Astrocyte (in vitro differentiated cells and primary cell): ENCODE data around the gene EIF2S2. TPM values are rescaled to one million over a fixed set of nuclear protein-coding genes. Genes with fewer than 3 reads are reported as not detected.
"Not testable (repeated sequence)": the region's sequence is repeated elsewhere in the genome, so short reads cannot be mapped to it uniquely, and the experiment has no call there.

ENCODE experiments used
- DNase-seq: peaks from one replicate; pipeline ENCODE4 v3.0.0-alpha.2; 2010; ENCODE audit warnings: low read depth
- FAIRE-seq: peaks from 2 replicates; lab custom pipeline; 2011; peaks lifted over from hg19 to GRCh38; lab: Jason Lieb, UNC
- H2AFZ ChIP-seq: 2 replicates; pipeline ENCODE4 v1.6.0; 2012; ENCODE audit warnings: low read depth, low read length, inconsistent platforms
- H3K27ac ChIP-seq: 2 replicates; pipeline ENCODE4 v1.5.1; 2011; ENCODE audit warnings: low read depth, low read length, inconsistent platforms
- H3K27me3 ChIP-seq: 2 replicates; pipeline ENCODE4 v1.6.0; 2011; ENCODE audit warnings: low read length, inconsistent platforms; ENCODE audit not compliant: insufficient read depth
- H3K36me3 ChIP-seq: 2 replicates; pipeline ENCODE4 v1.5.1; 2011; ENCODE audit warnings: low read length, inconsistent platforms; ENCODE audit not compliant: insufficient read depth
- H3K4me1 ChIP-seq: 2 replicates; pipeline ENCODE4 v1.5.1; 2011; ENCODE audit warnings: low read length, inconsistent platforms; ENCODE audit not compliant: insufficient read depth
- H3K4me2 ChIP-seq: 2 replicates; pipeline ENCODE4 v1.6.0; 2012; ENCODE audit warnings: low read length, inconsistent platforms
- H3K4me3 ChIP-seq: 2 replicates; pipeline ENCODE4 v1.5.1; 2011; ENCODE audit warnings: low read depth, mild to moderate bottlenecking, low read length, inconsistent platforms; ENCODE audit not compliant: insufficient read depth
- H3K79me2 ChIP-seq: 2 replicates; pipeline ENCODE4 v1.6.0; 2012; ENCODE audit warnings: mild to moderate bottlenecking, low read length, inconsistent platforms; ENCODE audit not compliant: insufficient read depth
- H3K9ac ChIP-seq: 2 replicates; pipeline ENCODE4 v1.6.0; 2012; ENCODE audit warnings: mild to moderate bottlenecking, low read length, inconsistent platforms
- H3K9me3 ChIP-seq: 2 replicates; pipeline ENCODE4 v1.5.1; 2012; ENCODE audit warnings: low read depth, mild to moderate bottlenecking, low read length, inconsistent platforms; ENCODE audit not compliant: insufficient read depth
- H4K20me1 ChIP-seq: 2 replicates; pipeline ENCODE4 v1.6.0; 2012; ENCODE audit warnings: low read length, inconsistent platforms; ENCODE audit not compliant: insufficient read depth
- H3K27ac Mint-ChIP-seq: one replicate; pipeline ENCODE4 v1.8.0; 2021; ENCODE audit warnings: mild to moderate bottlenecking, mixed read lengths; ENCODE audit not compliant: unreplicated experiment
- H3K27me3 Mint-ChIP-seq: one replicate; pipeline ENCODE4 v1.8.0; 2021; ENCODE audit warnings: low read depth, mixed read lengths; ENCODE audit not compliant: unreplicated experiment
- H3K36me3 Mint-ChIP-seq: one replicate; pipeline ENCODE4 v1.8.0; 2021; ENCODE audit warnings: low read depth, mixed read lengths; ENCODE audit not compliant: unreplicated experiment
- H3K4me1 Mint-ChIP-seq: one replicate; pipeline ENCODE4 v1.8.0; 2021; ENCODE audit warnings: low read depth, mixed read lengths; ENCODE audit not compliant: unreplicated experiment
- H3K4me3 Mint-ChIP-seq: one replicate; pipeline ENCODE4 v1.8.0; 2021; ENCODE audit warnings: mild to moderate bottlenecking, moderate library complexity, mixed read lengths; ENCODE audit not compliant: unreplicated experiment
- H3K9me3 Mint-ChIP-seq: one replicate; pipeline ENCODE4 v1.8.0; 2021; ENCODE audit warnings: mild to moderate bottlenecking, mixed read lengths; ENCODE audit not compliant: unreplicated experiment
- EZH2 ChIP-seq: IDR thresholded peaks from 2 replicates; pipeline ENCODE4 v1.6.1; 2012; ENCODE audit warnings: mild to moderate bottlenecking, low read length, inconsistent platforms; ENCODE audit not compliant: insufficient read depth
- total RNA-seq: library from RNA; stranded (reverse); gene quantifications from 2 replicates; pipeline ENCODE4 v1.2.1, GENCODE V29; 2021
- TF ChIP-seq, protein P1 (sequence below): IDR thresholded peaks from 2 replicates; pipeline ENCODE4 v1.5.1; 2011; ENCODE audit warnings: low read depth, mild to moderate bottlenecking, inconsistent platforms, low read length, moderate library complexity; ENCODE audit not compliant: insufficient read depth

The EIF2S2 gene
- total RNA-seq, 1 donor from 2014 or later: 122 TPM

DNA sequence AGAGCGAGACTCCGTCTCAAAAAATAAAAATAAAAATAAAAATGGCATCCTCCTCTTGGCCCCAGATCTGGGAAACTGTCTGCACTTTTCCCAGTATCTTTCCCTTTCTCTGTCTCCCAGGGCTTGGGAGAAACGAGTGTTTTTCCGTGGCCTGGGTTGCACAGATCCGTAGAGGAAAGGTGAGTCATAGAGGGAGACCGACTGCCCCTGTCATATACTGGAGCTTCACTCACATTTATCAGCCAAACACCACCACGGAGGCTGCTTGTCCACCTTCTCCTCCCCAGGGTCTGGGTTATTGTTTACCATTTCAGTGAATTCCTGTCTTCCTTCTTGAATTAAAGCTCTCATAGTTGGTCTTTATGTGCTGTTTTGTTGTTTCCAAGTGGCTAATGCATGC lies 31.9 kb upstream of the EIF2S2 start:
- Histone ChIP-seq H3K27me3 (peaks cover 4% of the 10 kb centered on the region), H3K4me2 (no peak overlapping the region), H4K20me1 (no peaks in the 10 kb centered on the region), H2AFZ (peak overlapping the region; percentile 67), H3K9ac (no peak overlapping the region), H3K36me3 (no peaks in the 10 kb centered on the region), H3K4me1 (no peaks in the 10 kb centered on the region), H3K79me2 (no peaks in the 10 kb centered on the region), H3K27ac (no peak overlapping the region), H3K4me3 (no peak overlapping the region), H3K9me3 (no peaks in the 10 kb centered on the region)
- no peaks in the 10 kb centered on the region for H3K9me3 Mint-ChIP-seq
- no peak for FAIRE-seq
- DNase-seq: peak; percentile 12
- H3K27me3 Mint-ChIP-seq: no peaks in the 10 kb centered on the region
- no peak overlapping the region for H3K4me3 Mint-ChIP-seq
- H3K4me1 Mint-ChIP-seq: peaks cover 4% of the 10 kb centered on the region
- H3K27ac Mint-ChIP-seq: peak overlapping the region; percentile 1
- H3K36me3 Mint-ChIP-seq: no peaks in the 10 kb centered on the region
- TF ChIP-seq, protein P1, sequence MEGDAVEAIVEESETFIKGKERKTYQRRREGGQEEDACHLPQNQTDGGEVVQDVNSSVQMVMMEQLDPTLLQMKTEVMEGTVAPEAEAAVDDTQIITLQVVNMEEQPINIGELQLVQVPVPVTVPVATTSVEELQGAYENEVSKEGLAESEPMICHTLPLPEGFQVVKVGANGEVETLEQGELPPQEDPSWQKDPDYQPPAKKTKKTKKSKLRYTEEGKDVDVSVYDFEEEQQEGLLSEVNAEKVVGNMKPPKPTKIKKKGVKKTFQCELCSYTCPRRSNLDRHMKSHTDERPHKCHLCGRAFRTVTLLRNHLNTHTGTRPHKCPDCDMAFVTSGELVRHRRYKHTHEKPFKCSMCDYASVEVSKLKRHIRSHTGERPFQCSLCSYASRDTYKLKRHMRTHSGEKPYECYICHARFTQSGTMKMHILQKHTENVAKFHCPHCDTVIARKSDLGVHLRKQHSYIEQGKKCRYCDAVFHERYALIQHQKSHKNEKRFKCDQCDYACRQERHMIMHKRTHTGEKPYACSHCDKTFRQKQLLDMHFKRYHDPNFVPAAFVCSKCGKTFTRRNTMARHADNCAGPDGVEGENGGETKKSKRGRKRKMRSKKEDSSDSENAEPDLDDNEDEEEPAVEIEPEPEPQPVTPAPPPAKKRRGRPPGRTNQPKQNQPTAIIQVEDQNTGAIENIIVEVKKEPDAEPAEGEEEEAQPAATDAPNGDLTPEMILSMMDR: no peak

- no peaks in the 10 kb centered on the region for H3K36me3 Mint-ChIP-seq
- no peaks in the 10 kb centered on the region for H3K27me3 Mint-ChIP-seq
- peaks cover 4% of the 10 kb centered on the region for H3K4me1 Mint-ChIP-seq
- no peaks in the 10 kb centered on the region for H3K79me2 ChIP-seq
- no peak overlapping the region for H3K4me3 ChIP-seq
- DNase-seq: no peak
- FAIRE-seq: no peak
- no peak overlapping the region for H3K27ac Mint-ChIP-seq
- H2AFZ ChIP-seq: no peak overlapping the region
- no peaks in the 10 kb centered on the region for H3K9me3 ChIP-seq
- no peak overlapping the region for H3K9ac ChIP-seq
- TF ChIP-seq, protein P1: no peak
- no peak for TF ChIP-seq EZH2
- no peaks in the 10 kb centered on the region for H3K36me3 ChIP-seq
- no peaks in the 10 kb centered on the region for H4K20me1 ChIP-seq
- no peak overlapping the region for H3K4me3 Mint-ChIP-seq
- no peak overlapping the region for H3K4me2 ChIP-seq
- H3K4me1 ChIP-seq: no peaks in the 10 kb centered on the region
- peaks cover 4% of the 10 kb centered on the region for H3K27me3 ChIP-seq
- no peak overlapping the region for H3K27ac ChIP-seq
- H3K9me3 Mint-ChIP-seq: no peaks in the 10 kb centered on the region
Observed at GRCh38 chr20:34142121-34142520, 30.1 kb upstream of the EIF2S2 start.

- no peaks in the 10 kb centered on the region for H3K9me3 Mint-ChIP-seq
- DNase-seq (no peak), FAIRE-seq (no peak)
- Histone ChIP-seq H3K4me2 (no peak overlapping the region), H3K27ac (no peak overlapping the region), H3K9me3 (no peaks in the 10 kb centered on the region), H4K20me1 (no peaks in the 10 kb centered on the region), H3K4me3 (no peak overlapping the region), H3K9ac (no peak overlapping the region), H2AFZ (no peak overlapping the region), H3K27me3 (peaks cover 4% of the 10 kb centered on the region), H3K79me2 (no peaks in the 10 kb centered on the region), H3K36me3 (no peaks in the 10 kb centered on the region), H3K4me1 (no peaks in the 10 kb centered on the region)
- TF ChIP-seq, protein P1: no peak
- no peak for TF ChIP-seq EZH2
- H3K27me3 Mint-ChIP-seq: no peaks in the 10 kb centered on the region
- no peak overlapping the region for H3K27ac Mint-ChIP-seq
- no peak overlapping the region for H3K4me3 Mint-ChIP-seq
- no peaks in the 10 kb centered on the region for H3K36me3 Mint-ChIP-seq
- H3K4me1 Mint-ChIP-seq: peaks cover 4% of the 10 kb centered on the region
Observed at GRCh38 chr20:34141293-34141692, 29.2 kb upstream of the EIF2S2 start.

DNA sequence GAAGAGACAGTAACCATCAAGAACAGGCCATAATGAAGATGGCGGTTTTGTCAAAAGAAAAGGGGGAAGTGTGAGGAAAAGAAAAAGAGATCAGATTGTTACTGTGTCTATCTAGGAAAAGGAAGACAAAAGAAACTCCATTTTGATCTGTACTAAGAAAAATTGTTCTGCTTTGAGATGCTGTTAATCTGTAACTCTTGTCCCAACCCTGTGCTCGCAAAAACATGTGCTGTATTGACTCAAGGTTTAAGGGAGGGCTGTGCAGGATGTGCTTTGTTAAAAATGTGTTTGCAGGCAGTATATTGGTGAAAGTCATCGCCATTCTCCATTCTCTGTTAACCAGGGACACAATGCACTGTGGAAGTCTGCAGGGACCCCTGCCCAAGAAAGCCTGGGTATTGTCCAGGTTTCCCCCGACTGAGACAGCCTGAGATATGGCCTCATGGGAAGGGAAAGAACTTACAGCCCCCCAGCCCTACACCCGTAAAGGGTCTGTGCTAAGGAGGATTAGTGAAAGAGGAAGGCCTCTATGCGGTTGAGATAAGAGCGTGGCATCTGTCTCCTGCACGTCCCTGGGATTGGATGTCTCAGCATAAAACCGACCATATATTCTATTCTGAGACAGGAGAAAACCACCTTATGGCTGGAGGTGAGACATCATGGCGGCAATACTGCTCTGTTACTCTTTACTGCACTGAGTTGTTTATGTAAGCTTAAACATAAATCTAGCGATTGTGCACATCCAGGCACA lies 23.7 kb upstream of the EIF2S2 start:
- H3K4me1 Mint-ChIP-seq, H3K4me2 ChIP-seq, FAIRE-seq, H3K9me3 ChIP-seq, H3K36me3 Mint-ChIP-seq, H2AFZ ChIP-seq, H3K4me3 ChIP-seq, H3K27me3 Mint-ChIP-seq, H3K4me3 Mint-ChIP-seq, H3K9ac ChIP-seq, H3K79me2 ChIP-seq, H3K27me3 ChIP-seq, H4K20me1 ChIP-seq, H3K36me3 ChIP-seq, H3K27ac ChIP-seq, H3K9me3 Mint-ChIP-seq, DNase-seq, H3K27ac Mint-ChIP-seq, H3K4me1 ChIP-seq: not testable (repeated sequence)
